GM19043 (cell line): ENCODE measurements around the gene LAMA3.

Experiments
- ATAC-seq: cut with Tn5 transposase; IDR thresholded peaks from one replicate; pipeline ENCODE4 v1.9.1; 2021; ENCODE audit warnings: low read depth; ENCODE audit not compliant: unreplicated experiment

Gene LAMA3

GRCh38 chr18:23982155-23983079 is 293.2 kb downstream of the LAMA3 start:
- no peak for ATAC-seq

GRCh38 chr18:23983112-23983511 is 293.9 kb downstream of the LAMA3 start:
- ATAC-seq, result no peak

- no peak for ATAC-seq
These were observed 297.5 kb downstream of the LAMA3 start for GRCh38 chr18:23986600-23987359.

- ATAC-seq, result no peak
These were observed 301.5 kb downstream of the LAMA3 start for GRCh38 chr18:23990474-23991410.

- no peak for ATAC-seq
These were observed 303.1 kb downstream of the LAMA3 start for GRCh38 chr18:23992089-23992940.

GRCh38 chr18:23992941-23993280 is 303.7 kb downstream of the LAMA3 start:
- ATAC-seq, result no peak

- ATAC-seq, result no peak
These were observed 305.2 kb downstream of the LAMA3 start for GRCh38 chr18:23994361-23994902.

GRCh38 chr18:23995180-23995579 is 305.9 kb downstream of the LAMA3 start:
- ATAC-seq, result no peak

- ATAC-seq, result no peak
These were observed 308.8 kb downstream of the LAMA3 start for GRCh38 chr18:23998018-23998417.

- ATAC-seq, result no peak
These were observed 309.6 kb downstream of the LAMA3 start for GRCh38 chr18:23998820-23999219.

- no peak for ATAC-seq
These were observed 311.6 kb downstream of the LAMA3 start for GRCh38 chr18:24000613-24001490.

GRCh38 chr18:24002479-24002878 is 313.2 kb downstream of the LAMA3 start:
- no peak for ATAC-seq

- ATAC-seq, result no peak
These were observed 314.0 kb downstream of the LAMA3 start for GRCh38 chr18:24003288-24003687.

- no peak for ATAC-seq
These were observed 314.8 kb downstream of the LAMA3 start for GRCh38 chr18:24003903-24004640.
